NCI-H2227 (cell line): Measurements from ENCODE around the gene SLC12A8.

Experiments
- DNase-seq: peaks from one replicate; lab custom pipeline; 2025; ENCODE audit not compliant: unreplicated experiment; lab: John Stamatoyannopoulos, UW

The SLC12A8 gene

DNA sequence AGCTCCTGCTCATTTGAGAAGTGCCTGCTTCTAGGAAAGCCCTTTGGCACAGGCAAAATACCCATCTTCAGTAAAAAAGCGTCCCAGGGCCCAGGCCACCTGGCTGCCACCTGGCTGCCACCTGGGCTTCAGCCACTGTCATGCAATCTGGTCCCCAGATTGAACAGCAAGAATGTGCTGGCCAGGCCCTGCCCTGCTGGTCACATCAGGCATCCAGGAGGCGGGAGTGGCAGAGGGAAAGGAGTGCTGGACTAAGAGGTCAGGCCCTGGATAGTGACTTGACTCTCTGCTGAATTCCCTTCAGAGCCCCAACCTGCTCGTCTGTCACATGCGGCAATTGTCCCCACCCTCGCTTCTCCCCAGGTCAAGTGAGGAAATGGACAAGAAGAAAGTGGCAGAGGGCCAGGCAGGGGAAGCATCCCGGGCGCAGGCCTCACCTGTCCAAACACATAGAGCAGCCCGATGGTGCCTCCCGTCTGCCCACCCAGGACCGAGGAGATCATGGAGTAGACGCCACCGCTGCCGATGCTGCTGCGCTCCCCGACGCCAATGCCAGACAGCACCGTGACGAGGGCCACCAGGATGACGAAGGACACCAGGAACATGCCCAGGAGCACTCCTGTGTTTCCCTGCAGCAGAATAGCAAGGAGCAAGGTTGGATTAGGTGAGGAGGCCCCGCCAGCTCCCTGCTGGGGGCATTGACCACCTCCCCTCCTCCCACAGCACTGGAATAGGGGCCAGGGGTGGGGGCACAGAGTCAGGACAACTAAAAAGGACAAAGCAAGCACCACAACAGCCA, 25.5 kb downstream of the SLC12A8 start:
- no peak for DNase-seq

DNA sequence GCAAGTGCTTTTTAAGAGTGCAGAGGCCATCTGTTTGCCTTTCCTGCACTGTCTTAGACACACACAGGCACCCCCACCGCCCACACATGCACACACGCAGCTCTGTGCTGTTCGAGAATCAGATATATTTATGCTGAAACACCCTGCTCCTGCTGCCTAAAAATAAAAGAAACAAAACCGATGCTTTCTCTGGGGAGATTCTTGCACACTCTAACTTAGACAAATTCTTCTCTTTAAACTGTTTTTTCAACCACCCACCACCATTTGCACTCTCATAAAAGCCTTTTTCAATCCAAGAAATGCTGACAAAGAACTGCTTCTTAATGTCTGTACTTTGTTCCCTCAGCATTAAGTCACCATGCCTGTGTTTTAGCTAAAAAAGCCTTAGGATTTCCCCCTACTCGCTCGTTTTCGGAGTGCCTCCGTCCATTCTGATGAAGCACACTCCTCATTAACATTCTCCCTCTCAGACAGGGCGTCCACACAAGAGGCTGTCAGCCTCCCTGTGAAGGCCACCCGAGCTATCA, 26.2 kb downstream of the SLC12A8 start:
- DNase-seq, result no peak

GRCh38 chr3:125185805-125186204, 26.7 kb downstream of the SLC12A8 start:
- no peak for DNase-seq

- no peak for DNase-seq
Observed at GRCh38 chr3:125179884-125180240, 32.7 kb downstream of the SLC12A8 start.

DNA sequence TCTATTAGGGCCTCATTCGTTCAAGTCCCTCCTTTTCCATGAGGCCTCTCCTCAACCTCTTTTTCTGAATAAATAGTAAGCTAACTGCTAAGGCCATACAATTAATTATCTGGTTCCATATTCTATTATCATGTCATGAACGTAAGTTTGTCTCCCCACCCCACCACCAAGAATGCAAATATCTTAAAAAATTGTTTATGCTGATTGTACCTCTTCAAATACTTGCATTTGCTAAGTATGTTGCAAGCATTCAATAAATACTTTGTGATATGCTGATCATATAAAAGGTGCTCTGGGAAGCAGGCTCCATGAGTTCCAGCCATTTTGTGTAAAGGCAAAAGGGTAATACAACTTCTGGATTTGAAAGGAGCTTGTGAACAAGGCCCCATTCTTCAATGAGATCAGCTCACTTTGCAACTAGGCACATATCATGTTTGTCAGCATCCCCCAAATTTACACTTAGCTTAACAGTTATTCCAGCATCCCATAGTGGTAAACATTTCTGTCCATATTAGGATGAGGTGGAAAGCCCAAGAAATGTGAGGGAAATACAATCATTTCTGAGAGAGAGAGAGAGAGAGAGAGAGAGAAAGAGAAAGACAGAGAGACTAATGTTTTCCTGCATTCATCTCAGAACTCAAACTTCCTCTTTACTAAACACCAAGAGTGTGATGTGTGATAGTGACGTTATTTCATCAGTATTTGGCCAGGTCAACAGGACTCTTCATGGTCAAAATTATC, 33.2 kb downstream of the SLC12A8 start:
- DNase-seq, result no peak

DNA sequence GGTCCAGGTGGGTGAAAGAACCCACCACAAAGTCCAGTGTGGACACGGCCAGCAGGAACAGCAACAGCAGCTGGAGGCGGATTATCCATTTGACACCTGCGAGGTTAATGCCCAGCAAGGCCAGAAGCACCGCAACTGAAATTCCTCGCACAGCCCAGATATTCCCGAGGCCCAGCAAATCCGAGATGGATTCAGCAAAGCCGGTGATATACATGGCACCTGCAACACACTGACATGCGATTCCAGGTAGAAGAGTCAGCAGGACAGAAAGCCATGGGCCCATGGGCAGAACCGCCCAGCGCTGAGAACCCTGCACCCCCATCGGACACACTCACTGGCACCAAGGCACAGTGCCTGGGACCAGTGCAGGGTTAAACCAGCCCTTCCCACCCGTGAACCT, 34.8 kb downstream of the SLC12A8 start:
- no peak for DNase-seq

- DNase-seq, result no peak
Observed at GRCh38 chr3:125175295-125176078, 37.1 kb downstream of the SLC12A8 start.

DNA sequence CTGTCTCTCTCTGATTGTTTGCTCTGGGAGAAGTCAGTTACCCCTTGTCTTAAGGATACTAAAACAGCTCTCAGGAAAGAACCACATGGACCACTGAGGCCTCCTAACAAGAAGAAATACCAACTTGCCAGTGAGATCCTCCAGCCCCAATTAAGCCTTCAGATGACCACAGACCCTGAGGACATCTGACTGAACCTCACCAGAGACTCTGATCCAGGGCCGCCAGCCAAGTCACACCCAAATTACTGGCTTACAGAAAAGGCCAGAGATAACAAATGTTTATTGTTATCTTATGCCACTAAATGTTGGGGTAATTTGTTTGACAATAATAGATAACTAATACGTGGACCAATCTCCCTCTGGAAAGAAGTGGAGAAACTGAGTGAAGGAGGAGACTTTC, 40.2 kb downstream of the SLC12A8 start:
- no peak for DNase-seq

DNA sequence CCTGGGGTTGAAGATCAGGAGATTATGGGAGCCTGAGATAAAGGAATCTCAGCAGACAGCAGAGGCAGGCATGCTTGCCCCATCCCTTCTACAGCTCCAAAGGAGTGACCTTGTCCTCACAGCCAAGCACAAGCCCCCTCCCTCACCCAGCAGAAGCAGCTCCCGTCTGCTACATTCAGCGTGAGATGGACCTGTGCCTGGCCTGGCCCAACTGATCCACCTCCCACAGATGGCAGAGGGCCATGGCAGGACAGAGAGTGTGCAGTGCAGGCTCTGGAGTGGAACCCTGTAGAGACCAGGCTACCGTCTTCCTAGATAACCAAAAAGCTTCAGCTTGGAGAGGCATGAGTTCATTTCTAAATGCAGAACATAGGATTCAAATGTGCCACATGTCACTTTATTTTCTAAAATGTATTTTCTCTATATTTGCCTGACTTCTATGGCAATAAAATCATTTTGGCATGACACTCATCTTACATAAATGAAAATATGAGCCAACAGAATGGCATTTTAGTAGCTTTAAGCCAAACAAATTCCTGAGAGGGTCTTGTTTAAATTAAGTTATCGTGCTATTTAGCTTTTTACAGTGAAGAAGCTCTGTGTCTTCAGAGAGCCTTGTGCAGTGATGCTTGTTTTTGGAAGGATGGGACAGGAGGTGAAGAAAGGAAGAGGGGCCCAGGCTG, 43.7 kb downstream of the SLC12A8 start:
- no peak for DNase-seq

DNA sequence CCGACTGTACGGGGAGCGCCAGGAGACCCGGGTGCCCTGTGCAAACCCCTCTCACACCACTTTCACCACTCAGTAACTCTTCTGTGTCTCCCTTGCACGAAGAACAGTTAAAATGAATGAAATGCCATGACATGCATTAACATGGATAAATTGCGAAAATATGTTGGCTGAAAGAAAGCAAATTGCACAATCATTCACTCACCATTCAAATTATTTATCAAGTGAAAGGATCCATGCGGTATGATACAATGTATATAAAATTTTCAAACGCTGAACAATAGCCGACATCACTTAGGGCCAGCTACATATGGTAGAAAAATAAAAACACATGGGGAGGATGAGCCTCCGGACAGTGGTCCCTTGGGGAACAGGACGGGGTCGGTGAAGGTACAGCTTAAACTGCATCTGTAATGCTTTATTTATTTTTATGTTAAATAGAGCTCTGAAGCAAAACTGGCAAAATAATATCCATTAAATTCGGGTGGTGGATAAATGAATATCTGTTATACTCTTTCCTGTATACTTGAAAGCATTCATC, 45.9 kb downstream of the SLC12A8 start:
- DNase-seq, result no peak

DNA sequence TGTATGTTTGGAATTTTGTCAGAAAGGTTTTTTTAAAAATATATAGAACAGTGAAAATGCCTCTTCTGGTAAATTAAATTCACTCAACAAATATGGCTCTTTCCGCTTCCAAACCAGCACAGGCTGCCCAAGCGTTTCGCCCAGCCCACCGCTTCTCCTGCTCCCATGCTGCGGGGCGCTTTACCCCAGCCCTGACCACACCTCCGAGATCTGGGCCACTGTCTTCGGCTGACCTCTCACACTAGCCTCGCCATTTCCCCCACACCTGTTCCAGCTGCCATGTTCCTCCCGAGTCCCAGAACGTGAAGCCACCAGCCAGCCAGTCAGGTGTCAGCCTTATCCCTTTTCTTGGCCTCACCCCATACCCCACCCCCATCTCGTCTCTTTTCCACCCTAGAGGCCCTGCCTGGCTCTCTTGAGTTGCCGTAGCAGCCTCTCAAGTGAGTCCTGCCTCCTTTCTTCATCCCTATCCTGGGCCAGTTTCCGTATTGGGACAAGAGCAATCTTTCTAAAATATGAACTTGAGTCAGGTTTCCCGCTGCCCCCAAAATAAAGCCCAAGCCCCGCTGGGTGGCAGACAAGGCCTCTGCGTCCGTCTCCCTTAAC, 46.5 kb downstream of the SLC12A8 start:
- no peak for DNase-seq

- DNase-seq, result no peak
Observed at GRCh38 chr3:125165189-125165947, 47.2 kb downstream of the SLC12A8 start.

GRCh38 chr3:125163739-125164601, 48.6 kb downstream of the SLC12A8 start:
- DNase-seq, result no peak

- no peak for DNase-seq
Observed at GRCh38 chr3:125161607-125162219, 50.8 kb downstream of the SLC12A8 start.

GRCh38 chr3:125160606-125161371, 51.8 kb downstream of the SLC12A8 start:
- DNase-seq, result no peak

DNA sequence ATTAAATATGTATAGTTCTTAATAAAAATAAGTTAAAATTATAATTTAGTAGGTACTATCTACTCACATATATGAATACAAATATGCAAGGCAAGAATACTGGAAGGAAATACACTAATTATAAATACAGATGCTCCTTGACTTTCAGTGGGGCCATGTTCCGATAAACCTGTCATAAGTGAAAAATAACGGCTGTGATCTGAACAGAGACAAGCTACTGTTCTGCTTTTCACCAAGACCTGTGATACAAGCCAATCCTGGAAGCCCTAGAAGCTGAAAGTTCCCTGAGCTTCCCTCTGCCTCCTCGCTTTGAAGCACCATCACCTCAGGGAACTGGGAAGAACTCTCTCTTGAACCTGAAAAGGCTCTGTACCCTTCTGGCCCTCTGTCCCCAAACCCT, 55.4 kb downstream of the SLC12A8 start:
- DNase-seq, result no peak

- DNase-seq, result no peak
Observed at GRCh38 chr3:125156456-125156855, 56.1 kb downstream of the SLC12A8 start.
